ENCODE results near the gene KCNC2. TPM values are rescaled to one million over a fixed set of nuclear protein-coding genes. Genes with fewer than 3 reads are reported as not detected.

Gene KCNC2
- total RNA-seq, 1 experiment from 2014 or later: not detected

- no peaks in the 10 kb centered on the region for H3K9me3 ChIP-seq (ENCODE audit: control insufficient read depth, insufficient read depth, low read depth, low read length)
- ATAC-seq (peak; percentile 70; the same call in 1 of the 2 replicates), DNase-seq (ENCODE audit: low read depth, low spot score) (peak; percentile 67)
- H3K27ac ChIP-seq (ENCODE audit: low read length): no peak overlapping the region
- ChIA-PET POLR2A (no interaction called here), CTCF (no interaction called here)
- in situ Hi-C loops (cut with HindIII; ENCODE audit: low pct_unique_long_range_greater_than_20kb, low sequenced_read_pairs): no loop called here
- BruUV-seq (replicated peaks): no TSS peak
- no peak overlapping the region for H3K4me3 ChIP-seq (ENCODE audit: low read depth in 2 of 2, low read length in 2 of 2)
- no peaks in the 10 kb centered on the region for H3K4me1 ChIP-seq (ENCODE audit: control insufficient read depth, insufficient read depth, low read length)
- TF ChIP-seq CTCF (IDR thresholded peaks at IDR 0.05) (no peak), REST (IDR thresholded peaks at IDR 0.05; ENCODE audit: insufficient read depth in 1 of 2, low read depth in 2 of 2, low read length in 1 of 2) (no peak), POLR2AphosphoS5 (IDR thresholded peaks at IDR 0.05; ENCODE audit: low read depth, low read length) (no peak), TCF7L2 (IDR thresholded peaks at IDR 0.05; ENCODE audit: low read depth, low read length) (no peak), SIN3A (IDR thresholded peaks at IDR 0.05; ENCODE audit: borderline replicate concordance, insufficient read depth, low read depth, low read length) (no peak)
- H3K27me3 ChIP-seq (ENCODE audit: control insufficient read depth, insufficient read depth, low read length): no peaks in the 10 kb centered on the region
- no peaks in the 10 kb centered on the region for H3K36me3 ChIP-seq (ENCODE audit: control insufficient read depth, insufficient read depth, low read length)
- intact Hi-C loops (cut with micrococcal nuclease; ENCODE audit: unreplicated experiment): no loop called here
Measured at GRCh38 chr12:75177997-75178396, 31.6 kb downstream of the KCNC2 start.

GRCh38 chr12:75172611-75173010 is 37.0 kb downstream of the KCNC2 start:
- no peak for DNase-seq (ENCODE audit: low read depth, low spot score)
- Histone ChIP-seq H3K9me3 (ENCODE audit: control insufficient read depth, insufficient read depth, low read depth, low read length) (no peaks in the 10 kb centered on the region), H3K27ac (ENCODE audit: low read length) (no peak overlapping the region), H3K27me3 (ENCODE audit: control insufficient read depth, insufficient read depth, low read length) (no peaks in the 10 kb centered on the region), H3K36me3 (ENCODE audit: control insufficient read depth, insufficient read depth, low read length) (no peaks in the 10 kb centered on the region; the same call in 1 of the 2 replicates), H3K4me3 (ENCODE audit: low read depth in 2 of 2, low read length in 2 of 2) (no peak overlapping the region), H3K4me1 (ENCODE audit: control insufficient read depth, insufficient read depth, low read length) (no peaks in the 10 kb centered on the region)
- TF ChIP-seq CTCF (IDR thresholded peaks at IDR 0.05) (no peak), POLR2AphosphoS5 (IDR thresholded peaks at IDR 0.05; ENCODE audit: low read depth, low read length) (no peak), TCF7L2 (IDR thresholded peaks at IDR 0.05; ENCODE audit: low read depth, low read length) (no peak), REST (IDR thresholded peaks at IDR 0.05; ENCODE audit: insufficient read depth in 1 of 2, low read depth in 2 of 2, low read length in 1 of 2) (no peak), SIN3A (IDR thresholded peaks at IDR 0.05; ENCODE audit: borderline replicate concordance, insufficient read depth, low read depth, low read length) (no peak)
- intact Hi-C loops (cut with micrococcal nuclease; ENCODE audit: unreplicated experiment): no loop called here
- CTCF ChIA-PET: no interaction called here
- BruUV-seq (replicated peaks): no TSS peak
- POLR2A ChIA-PET: no interaction called here
- in situ Hi-C loops (cut with HindIII; ENCODE audit: low pct_unique_long_range_greater_than_20kb, low sequenced_read_pairs): no loop called here
- ATAC-seq: no peak
